ENCODE data around the gene SPOCK1. TPM values are rescaled to one million over a fixed set of nuclear protein-coding genes. Genes with fewer than 3 reads are reported as not detected.

SPOCK1 gene
- polyA plus RNA-seq, 6 donors from 2014 or later: not detected

- peaks cover 0 to 25% (median 17%) of the 10 kb centered on the region in 3 donors for H3K27me3 Mint-ChIP-seq
- H3K4me1 Mint-ChIP-seq: no peaks in the 10 kb centered on the region
- no peak for ATAC-seq (ENCODE audit: low read depth in 2 of 2)
- H3K9me3 Mint-ChIP-seq: peaks cover 0 to 13% (median 3%) of the 10 kb centered on the region in 7 donors
- no peak for DNase-seq
- peak overlapping the region in 1 of 6 donors; percentile 68 for H3K27ac Mint-ChIP-seq
- no peak overlapping the region for H3K4me3 Mint-ChIP-seq
- no peaks in the 10 kb centered on the region for H3K36me3 Mint-ChIP-seq
These were observed 147.0 kb downstream of the SPOCK1 start for GRCh38 chr5:137352095-137352494.

GRCh38 chr5:137350791-137351190, 148.3 kb downstream of the SPOCK1 start:
- DNase-seq (no peak), ATAC-seq (ENCODE audit: low read depth in 2 of 2) (no peak)
- peaks cover 0 to 13% (median 3%) of the 10 kb centered on the region in 7 donors for H3K9me3 Mint-ChIP-seq
- H3K4me1 Mint-ChIP-seq: no peaks in the 10 kb centered on the region
- H3K27ac Mint-ChIP-seq: no peak overlapping the region
- peaks cover 0 to 26% (median 17%) of the 10 kb centered on the region in 3 donors for H3K27me3 Mint-ChIP-seq
- no peak overlapping the region for H3K4me3 Mint-ChIP-seq
- H3K36me3 Mint-ChIP-seq: no peaks in the 10 kb centered on the region

GRCh38 chr5:137348759-137349158, 150.4 kb downstream of the SPOCK1 start:
- Mint-ChIP-seq H3K4me3 (no peak overlapping the region), H3K9me3 (peaks cover 0 to 4% (median under 1%) of the 10 kb centered on the region in 7 donors), H3K27ac (no peak overlapping the region), H3K27me3 (peaks cover 0 to 19% (median 10%) of the 10 kb centered on the region in 3 donors), H3K36me3 (no peaks in the 10 kb centered on the region), H3K4me1 (no peaks in the 10 kb centered on the region)
- no peak for DNase-seq
- no peak for ATAC-seq (ENCODE audit: low read depth in 2 of 2)

GRCh38 chr5:137347865-137348264, 151.3 kb downstream of the SPOCK1 start:
- no peak overlapping the region for H3K4me3 Mint-ChIP-seq
- no peaks in the 10 kb centered on the region for H3K4me1 Mint-ChIP-seq
- H3K36me3 Mint-ChIP-seq: no peaks in the 10 kb centered on the region
- H3K27me3 Mint-ChIP-seq: peaks cover 0 to 18% (median 8%) of the 10 kb centered on the region in 3 donors
- H3K9me3 Mint-ChIP-seq: peaks cover 0 to 3% (median 0%) of the 10 kb centered on the region in 7 donors
- ATAC-seq (ENCODE audit: low read depth in 2 of 2): no peak
- DNase-seq: no peak
- H3K27ac Mint-ChIP-seq: no peak overlapping the region

- peaks cover 4 to 18% (median 8%) of the 10 kb centered on the region in 3 donors for H3K27me3 Mint-ChIP-seq
- H3K9me3 Mint-ChIP-seq: peaks cover 0 to 3% (median 0%) of the 10 kb centered on the region in 7 donors
- no peaks in the 10 kb centered on the region for H3K36me3 Mint-ChIP-seq
- DNase-seq (no peak), ATAC-seq (ENCODE audit: low read depth in 2 of 2) (no peak)
- no peaks in the 10 kb centered on the region for H3K4me1 Mint-ChIP-seq
- H3K4me3 Mint-ChIP-seq: no peak overlapping the region
- peak overlapping the region in 1 of 6 donors; percentile 10 for H3K27ac Mint-ChIP-seq
These were observed 152.8 kb downstream of the SPOCK1 start for GRCh38 chr5:137346281-137346680.

- Mint-ChIP-seq H3K27ac (no peak overlapping the region), H3K27me3 (peaks cover 8 to 16% (median 8%) of the 10 kb centered on the region in 3 donors), H3K9me3 (peaks cover 0 to 3% (median 0%) of the 10 kb centered on the region in 7 donors), H3K36me3 (no peaks in the 10 kb centered on the region), H3K4me1 (no peaks in the 10 kb centered on the region), H3K4me3 (no peak overlapping the region)
- ATAC-seq (ENCODE audit: low read depth in 2 of 2): no peak
- DNase-seq: no peak
These were observed 153.7 kb downstream of the SPOCK1 start for GRCh38 chr5:137345396-137345795.

GRCh38 chr5:137344723-137345322, 154.3 kb downstream of the SPOCK1 start:
- Mint-ChIP-seq H3K36me3 (no peaks in the 10 kb centered on the region), H3K9me3 (peaks cover 0 to under 1% (median 0%) of the 10 kb centered on the region in 7 donors), H3K4me3 (no peak overlapping the region), H3K27me3 (peaks cover 3 to 10% (median 8%) of the 10 kb centered on the region in 3 donors), H3K27ac (no peak overlapping the region), H3K4me1 (no peaks in the 10 kb centered on the region)
- ATAC-seq (ENCODE audit: low read depth in 2 of 2) (no peak), DNase-seq (no peak)

- H3K9me3 Mint-ChIP-seq: peaks cover 0 to 2% (median 0%) of the 10 kb centered on the region in 7 donors
- H3K4me1 Mint-ChIP-seq: no peaks in the 10 kb centered on the region
- no peak overlapping the region for H3K27ac Mint-ChIP-seq
- no peak overlapping the region for H3K4me3 Mint-ChIP-seq
- H3K27me3 Mint-ChIP-seq: peaks cover 0 to 9% (median 8%) of the 10 kb centered on the region in 3 donors
- ATAC-seq (ENCODE audit: low read depth in 2 of 2) (no peak), DNase-seq (no peak)
- H3K36me3 Mint-ChIP-seq: no peaks in the 10 kb centered on the region
These were observed 155.1 kb downstream of the SPOCK1 start for GRCh38 chr5:137344021-137344420.

GRCh38 chr5:137342764-137343163, 156.4 kb downstream of the SPOCK1 start:
- no peak for ATAC-seq (ENCODE audit: low read depth in 2 of 2)
- Mint-ChIP-seq H3K4me1 (no peaks in the 10 kb centered on the region), H3K9me3 (peaks cover 0 to 3% (median 0%) of the 10 kb centered on the region in 7 donors), H3K36me3 (no peaks in the 10 kb centered on the region), H3K27me3 (peaks cover 0 to 9% (median 8%) of the 10 kb centered on the region in 3 donors), H3K4me3 (no peak overlapping the region), H3K27ac (no peak overlapping the region)
- no peak for DNase-seq

- ATAC-seq (ENCODE audit: low read depth in 2 of 2) (no peak), DNase-seq (no peak)
- Mint-ChIP-seq H3K9me3 (peaks cover 0 to 5% (median 0%) of the 10 kb centered on the region in 7 donors), H3K27ac (no peak overlapping the region), H3K36me3 (no peaks in the 10 kb centered on the region), H3K27me3 (peaks cover 0 to 9% (median 8%) of the 10 kb centered on the region in 3 donors), H3K4me3 (no peak overlapping the region), H3K4me1 (no peaks in the 10 kb centered on the region)
These were observed 157.3 kb downstream of the SPOCK1 start for GRCh38 chr5:137341831-137342230.

- H3K27me3 Mint-ChIP-seq: peaks cover 0 to 8% (median 4%) of the 10 kb centered on the region in 3 donors
- H3K9me3 Mint-ChIP-seq: peaks cover 0 to 5% (median 0%) of the 10 kb centered on the region in 7 donors
- no peak for ATAC-seq (ENCODE audit: low read depth in 2 of 2)
- H3K4me3 Mint-ChIP-seq: no peak overlapping the region
- H3K36me3 Mint-ChIP-seq: no peaks in the 10 kb centered on the region
- no peak overlapping the region for H3K27ac Mint-ChIP-seq
- DNase-seq: no peak
- no peaks in the 10 kb centered on the region for H3K4me1 Mint-ChIP-seq
These were observed 158.2 kb downstream of the SPOCK1 start for GRCh38 chr5:137340881-137341280.

GRCh38 chr5:137336565-137337120, 162.5 kb downstream of the SPOCK1 start:
- Mint-ChIP-seq H3K4me3 (no peak overlapping the region), H3K4me1 (no peaks in the 10 kb centered on the region), H3K27ac (no peak overlapping the region), H3K9me3 (peaks cover 0 to 5% (median 0%) of the 10 kb centered on the region in 7 donors), H3K27me3 (peaks cover 0 to 16% (median 0%) of the 10 kb centered on the region in 3 donors), H3K36me3 (no peaks in the 10 kb centered on the region)
- DNase-seq (no peak), ATAC-seq (ENCODE audit: low read depth in 2 of 2) (no peak)

- Mint-ChIP-seq H3K9me3 (peaks cover 0 to 5% (median 0%) of the 10 kb centered on the region in 7 donors), H3K36me3 (no peaks in the 10 kb centered on the region), H3K27me3 (peaks cover 0 to 11% (median 0%) of the 10 kb centered on the region in 3 donors), H3K27ac (no peak overlapping the region), H3K4me3 (no peak overlapping the region), H3K4me1 (no peaks in the 10 kb centered on the region)
- ATAC-seq (ENCODE audit: low read depth in 2 of 2): no peak
- DNase-seq: no peak
These were observed 163.0 kb downstream of the SPOCK1 start for GRCh38 chr5:137336161-137336560.

GRCh38 chr5:137335493-137335892, 163.6 kb downstream of the SPOCK1 start:
- Mint-ChIP-seq H3K27ac (no peak overlapping the region), H3K4me1 (no peaks in the 10 kb centered on the region), H3K27me3 (peaks cover 0 to 8% (median 0%) of the 10 kb centered on the region in 3 donors), H3K4me3 (no peak overlapping the region), H3K9me3 (peaks cover 0 to 5% (median 0%) of the 10 kb centered on the region in 7 donors), H3K36me3 (no peaks in the 10 kb centered on the region)
- DNase-seq (no peak), ATAC-seq (ENCODE audit: low read depth in 2 of 2) (no peak)
